Measurements from ENCODE around the gene TMEM243.
"Not testable (repeated sequence)": the region's sequence is repeated elsewhere in the genome, so short reads cannot be mapped to it uniquely, and the experiment has no call there.

Gene TMEM243

DNA sequence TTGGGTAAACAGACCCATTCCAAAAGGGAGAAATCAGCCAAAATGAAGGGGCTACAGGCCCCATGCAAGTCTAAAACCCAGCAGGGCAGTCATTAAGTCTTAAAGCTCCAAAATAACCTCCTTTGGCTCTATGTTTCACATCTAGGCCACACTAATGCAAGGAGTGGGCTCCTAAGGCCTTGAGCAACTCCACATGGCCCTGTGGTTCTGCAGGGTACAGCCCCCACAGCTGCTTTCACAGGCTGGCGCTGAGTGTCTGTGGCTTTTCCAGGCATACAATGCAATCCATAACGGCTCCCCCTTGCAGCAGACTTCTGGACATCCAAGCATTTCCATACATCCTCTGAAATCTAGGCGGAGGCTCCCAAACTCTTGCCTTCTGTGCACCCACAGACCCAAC lies 9.0 kb downstream of the TMEM243 start:
- DNase-seq = no peak

DNA sequence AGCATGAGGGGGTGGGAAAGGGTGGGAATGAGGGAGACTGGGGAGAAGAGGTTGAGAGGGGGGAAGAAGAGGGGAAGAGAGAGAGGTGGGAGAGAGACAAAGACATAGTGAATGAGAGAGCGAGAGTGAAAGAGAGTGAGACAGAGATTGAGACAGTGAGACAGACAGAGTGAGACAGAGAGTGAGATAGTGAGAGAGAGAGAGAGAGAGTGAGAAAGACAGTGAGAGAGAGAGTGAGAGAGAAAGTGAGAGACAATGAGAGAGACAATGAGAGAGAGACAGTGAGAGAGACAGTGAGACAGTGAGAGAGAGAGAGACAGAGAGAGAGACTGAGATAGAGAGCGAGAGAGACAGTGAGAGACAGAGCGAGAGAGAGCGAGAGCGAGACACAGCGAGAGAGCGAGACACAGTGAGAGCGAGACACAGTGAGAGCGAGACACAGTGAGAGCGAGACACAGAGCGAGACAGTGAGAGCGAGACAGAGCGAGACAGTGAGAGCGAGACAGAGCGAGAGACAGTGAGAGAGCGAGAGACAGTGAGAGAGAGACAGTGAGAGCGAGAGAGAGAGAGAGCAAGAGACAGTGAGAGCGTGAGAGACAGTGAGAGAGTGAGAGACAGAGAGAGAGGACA lies 10.1 kb downstream of the TMEM243 start:
- DNase-seq = no peak

DNA sequence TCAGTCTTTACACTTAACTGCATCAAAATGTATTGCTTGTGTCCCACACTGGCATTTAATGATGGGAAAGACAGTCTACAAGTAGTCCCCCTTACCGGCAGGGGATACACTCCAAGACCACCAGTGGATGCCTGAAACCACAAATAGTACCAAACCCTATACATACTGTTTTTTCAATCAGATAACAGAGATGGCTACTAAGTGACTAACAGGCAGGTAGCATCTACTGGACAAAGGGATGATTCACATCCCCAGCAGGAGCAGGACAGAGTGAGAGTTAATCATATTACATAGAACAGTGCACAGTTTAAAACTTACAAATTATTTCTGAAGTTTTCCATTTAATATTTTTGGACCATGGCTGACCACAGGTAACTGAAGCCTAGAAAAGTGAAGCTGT lies 13.2 kb downstream of the TMEM243 start:
- no peak for DNase-seq

DNA sequence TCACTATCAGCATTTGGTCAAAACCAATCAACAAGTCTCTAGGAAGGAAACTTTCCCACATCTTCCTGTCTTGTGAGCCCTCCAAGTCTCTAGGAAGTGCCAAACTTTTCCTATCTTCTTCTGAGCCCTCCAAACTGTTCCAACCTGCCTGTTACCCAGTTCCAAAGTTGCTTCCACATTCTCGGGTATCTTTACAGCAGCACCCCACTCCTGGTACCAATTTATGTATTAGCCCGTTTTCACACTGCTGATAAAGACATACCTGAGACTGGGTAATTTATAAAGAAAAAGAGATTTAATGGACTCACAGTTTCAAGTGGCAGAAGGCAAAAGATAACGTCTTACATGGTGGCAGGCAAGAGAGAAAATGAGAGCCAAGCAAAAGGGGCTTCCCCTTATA lies 13.8 kb downstream of the TMEM243 start:
- not testable (repeated sequence) for DNase-seq

DNA sequence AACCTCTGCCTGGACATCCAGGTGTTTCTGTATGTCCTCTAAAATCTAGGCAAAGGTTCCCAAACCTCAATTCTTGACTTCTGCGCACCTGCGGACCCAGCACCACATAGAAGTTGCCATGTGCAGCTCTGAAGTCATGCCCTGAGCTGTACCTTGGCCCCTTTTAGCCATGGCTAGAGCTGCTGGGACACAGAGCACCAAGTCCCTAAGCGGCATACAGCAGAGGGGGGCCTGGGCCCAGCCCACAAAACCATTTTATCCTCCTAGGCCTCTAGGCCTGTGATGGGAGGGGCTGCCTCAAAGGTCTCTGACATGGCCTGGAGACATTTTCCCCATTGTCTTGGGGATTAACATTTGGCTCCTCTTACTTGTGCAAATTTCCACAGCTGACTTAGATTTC lies 14.6 kb downstream of the TMEM243 start:
- DNase-seq = no peak

DNA sequence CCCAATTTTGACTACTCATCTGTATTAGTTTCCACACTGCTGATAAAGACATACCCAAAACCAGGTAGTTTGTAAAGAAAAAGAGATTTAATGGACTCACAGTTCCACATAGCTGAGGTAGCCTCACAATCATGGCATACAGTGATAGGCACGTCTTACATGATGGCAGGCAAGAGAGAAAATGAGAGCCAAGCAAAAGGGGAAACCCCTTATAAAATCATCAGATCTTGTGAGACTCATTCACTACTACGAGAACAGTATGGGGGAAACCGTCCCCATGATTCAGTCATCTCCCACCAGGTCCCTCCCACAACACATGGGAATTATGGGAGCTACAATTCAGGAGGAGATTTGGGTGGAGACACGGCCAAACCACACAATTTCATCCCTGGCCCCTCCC lies 15.6 kb downstream of the TMEM243 start:
- not testable (repeated sequence) for DNase-seq

DNA sequence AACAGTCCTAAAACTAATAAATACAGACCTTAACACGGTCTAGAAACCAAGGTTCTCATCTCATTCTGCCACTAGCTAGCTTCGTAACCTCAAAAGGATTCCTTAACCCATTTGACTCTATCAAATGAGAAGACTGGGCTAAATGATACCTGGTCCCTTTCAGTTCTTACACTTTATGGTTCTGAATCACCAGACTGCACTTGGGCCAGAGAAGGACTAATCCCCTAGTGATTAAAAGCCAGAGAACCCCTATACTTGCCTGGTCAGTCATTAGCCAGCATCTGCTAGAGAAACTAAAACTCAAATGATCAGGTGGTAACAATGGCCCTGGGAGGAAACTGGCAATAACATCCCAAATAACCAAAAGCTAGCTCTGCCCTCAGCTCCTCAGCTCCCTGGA lies 16.8 kb downstream of the TMEM243 start:
- DNase-seq = no peak

DNA sequence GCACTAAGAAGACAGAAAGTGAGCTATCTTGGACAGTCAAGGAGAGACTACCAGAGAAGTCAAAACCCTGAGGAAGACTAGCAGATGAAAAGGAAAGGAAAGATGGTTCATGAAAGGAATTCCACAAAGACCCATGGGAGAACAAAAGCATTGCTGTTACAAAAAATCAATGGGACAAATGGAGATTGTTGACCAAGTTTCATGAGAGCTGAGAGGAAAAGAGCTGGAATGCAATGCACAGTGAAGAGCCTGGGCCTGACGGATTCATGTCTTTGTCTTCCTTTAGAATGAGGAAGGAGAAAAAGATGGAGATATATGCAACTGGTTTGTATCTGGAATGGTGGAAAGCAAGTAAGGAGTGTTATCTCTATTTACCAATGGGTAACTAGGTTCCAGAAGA lies 17.3 kb downstream of the TMEM243 start:
- no peak for DNase-seq

DNA sequence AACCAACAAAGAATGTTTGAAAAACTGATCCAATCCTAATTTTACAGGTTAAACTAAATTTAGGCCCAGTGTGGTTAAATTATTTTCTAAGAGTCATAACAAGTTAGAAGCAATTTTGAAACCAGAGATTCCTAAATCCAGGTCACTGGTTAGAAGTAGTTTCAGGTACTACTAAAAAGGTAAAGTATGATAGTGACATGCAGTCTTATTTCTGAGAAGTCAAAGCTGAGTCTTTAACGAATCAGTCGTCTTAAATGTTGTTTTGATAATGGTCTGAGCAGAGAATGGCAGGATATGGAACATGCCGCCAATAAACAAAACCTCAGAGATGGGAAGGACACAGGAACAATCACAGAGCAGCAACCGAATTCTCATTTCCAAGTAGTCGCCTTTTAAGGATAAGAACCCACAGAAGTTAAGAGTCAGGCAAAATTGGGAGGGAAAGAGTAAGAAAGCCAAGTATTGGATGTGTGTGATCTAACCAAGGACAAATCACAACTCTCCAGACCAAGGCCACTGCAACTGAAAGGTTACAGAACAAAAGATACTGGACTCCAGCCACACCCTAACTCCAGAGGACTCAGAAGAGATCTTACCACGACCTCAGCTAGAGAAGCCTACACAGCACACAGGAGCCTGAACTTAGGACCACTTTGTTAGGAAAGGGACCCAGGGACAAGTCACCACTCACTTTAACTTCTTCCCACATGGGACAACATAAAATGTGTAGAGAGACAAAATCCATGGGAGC lies 19.7 kb downstream of the TMEM243 start:
- DNase-seq = no peak

DNA sequence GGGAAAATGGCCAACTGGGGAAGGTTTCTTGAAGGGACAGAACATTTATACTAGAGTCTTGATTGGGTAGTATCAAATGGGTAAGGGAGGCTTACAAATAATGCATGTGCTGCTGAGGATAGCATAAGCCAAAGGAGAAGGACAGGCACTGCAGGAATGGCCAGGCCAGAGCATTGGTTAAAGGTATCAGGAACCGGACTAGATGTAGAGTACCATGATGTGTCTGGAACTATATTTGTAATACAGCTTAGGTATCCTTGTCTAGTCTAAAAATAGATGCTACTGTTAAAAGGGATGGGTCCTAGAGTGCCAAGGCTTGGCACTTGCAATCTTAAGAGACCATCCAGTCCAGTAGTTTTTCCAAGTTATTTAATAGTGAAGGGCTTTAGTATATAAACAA lies 20.3 kb downstream of the TMEM243 start:
- DNase-seq = no peak

DNA sequence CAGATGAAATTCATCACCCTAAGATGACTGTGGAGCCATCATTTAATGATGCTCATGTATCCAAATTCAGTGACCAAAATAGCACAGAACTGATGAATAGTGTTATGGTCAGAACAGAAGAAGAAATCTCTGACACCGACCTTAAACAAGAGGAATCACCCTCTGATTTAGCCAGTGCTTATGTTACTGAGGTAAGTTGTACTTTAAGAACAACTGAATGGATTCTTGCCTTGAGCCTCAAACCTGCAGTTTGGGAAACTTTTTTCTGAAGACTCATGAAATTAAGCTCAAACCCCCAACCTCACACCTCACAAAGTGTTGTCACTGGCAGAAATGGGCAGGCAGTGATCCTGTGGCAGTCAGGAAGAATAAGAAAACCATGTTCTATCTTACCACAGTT lies 25.6 kb downstream of the TMEM243 start:
- DNase-seq = no peak

DNA sequence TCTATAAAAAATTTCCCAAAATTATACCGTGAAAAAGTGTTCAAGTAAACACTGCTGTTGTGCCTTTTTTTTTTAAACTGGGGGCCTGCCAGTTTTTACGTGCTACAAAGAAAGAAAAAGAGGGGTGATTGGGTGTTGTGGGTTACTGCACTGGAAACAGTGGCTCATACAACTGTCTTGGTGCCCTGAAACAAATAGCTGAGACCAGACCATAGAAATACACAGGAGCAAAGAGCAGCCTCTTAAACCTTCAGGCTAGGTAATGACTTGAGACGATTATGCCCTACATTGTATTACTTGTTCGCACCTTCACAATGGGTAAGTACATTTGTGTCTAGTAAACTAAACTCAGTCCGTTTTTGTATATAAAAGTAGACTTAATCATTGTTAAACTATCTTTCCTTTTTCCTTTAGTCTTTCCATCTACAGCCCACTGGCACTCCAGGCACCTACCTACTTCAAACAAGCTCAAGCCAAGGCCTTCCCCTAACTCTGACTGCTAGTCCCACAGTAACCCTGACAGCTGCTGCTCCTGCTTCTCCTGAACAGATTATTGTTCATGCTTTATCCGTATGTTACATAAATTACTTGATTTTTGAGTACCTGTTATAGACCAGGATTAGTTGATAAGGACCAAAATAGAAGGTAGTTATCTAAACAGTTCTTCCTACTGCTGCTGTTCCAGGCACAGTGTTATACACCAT lies 26.6 kb downstream of the TMEM243 start:
- no peak for DNase-seq

DNA sequence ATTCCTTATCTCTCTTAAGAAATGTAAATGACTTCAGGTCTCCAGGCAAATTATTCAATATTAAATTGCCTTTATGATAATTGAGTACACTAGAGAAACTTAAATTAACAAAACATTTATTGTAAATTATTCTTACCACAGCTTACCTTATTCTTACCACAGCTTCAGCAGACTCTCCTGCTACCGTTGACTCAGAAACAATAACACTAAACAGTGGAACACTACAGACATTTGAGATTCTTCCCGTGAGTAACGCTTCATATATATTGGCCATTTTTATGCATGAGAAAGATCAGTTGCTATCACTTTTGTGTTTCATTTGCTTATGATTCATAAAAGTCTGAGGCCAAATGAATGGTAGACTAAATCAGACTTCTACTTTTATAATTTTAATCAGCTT lies 28.7 kb downstream of the TMEM243 start:
- DNase-seq = no peak

DNA sequence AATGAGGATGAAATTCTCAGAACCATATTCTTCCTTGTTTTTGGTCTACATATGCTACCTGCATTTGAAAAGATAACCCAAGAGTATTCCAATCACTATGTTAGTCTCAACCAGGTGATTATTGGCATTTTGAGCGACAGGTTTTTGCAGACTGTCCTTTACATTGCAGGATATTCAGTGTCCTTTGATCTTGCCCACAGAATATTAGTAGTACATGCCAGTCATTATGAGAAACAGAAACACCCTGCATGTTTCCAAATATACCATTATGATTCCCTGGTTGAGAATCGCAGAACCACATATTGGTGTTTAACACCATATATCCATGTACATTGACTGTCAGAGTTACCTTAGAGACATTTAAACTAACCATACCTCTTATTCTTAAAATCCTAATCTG lies 30.6 kb downstream of the TMEM243 start:
- no peak for DNase-seq

DNA sequence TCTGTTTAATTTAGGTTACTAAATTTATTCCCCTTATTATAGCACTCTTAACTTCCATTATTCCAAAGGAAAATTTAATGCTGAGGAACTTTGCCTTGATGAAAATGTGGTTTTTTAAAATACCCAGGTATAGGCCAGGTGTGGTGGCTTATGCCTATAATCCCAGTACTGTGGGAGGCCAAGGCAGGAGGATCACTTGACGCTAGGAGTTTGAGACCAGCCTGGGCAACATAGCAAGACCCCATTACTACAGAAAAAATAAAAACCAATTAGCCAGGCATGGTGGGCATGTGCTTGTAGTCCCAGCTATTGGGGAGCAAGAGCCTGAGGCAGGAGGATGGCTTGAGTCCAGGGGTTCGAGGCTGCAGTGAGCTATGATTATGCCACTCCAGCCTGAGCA lies 32.4 kb downstream of the TMEM243 start:
- DNase-seq = no peak

DNA sequence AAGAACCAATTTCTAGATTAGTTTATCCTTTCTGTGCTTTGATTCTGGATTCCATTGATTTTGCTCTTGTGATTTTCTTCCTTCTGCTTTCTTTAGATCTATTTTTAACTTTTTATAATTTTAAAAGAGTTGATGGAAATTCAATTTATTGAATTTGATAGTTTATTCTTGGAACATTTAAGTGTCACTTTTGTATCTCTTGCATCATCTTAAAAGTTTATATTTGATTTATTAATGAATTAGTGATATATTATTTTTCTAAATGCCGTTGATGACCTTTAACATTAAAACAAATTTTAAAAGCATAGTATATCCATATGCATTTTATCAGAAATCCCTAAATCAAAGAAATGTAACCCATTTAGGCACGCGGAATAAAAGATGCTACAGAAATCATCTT lies 40.4 kb downstream of the TMEM243 start:
- no peak for DNase-seq

DNA sequence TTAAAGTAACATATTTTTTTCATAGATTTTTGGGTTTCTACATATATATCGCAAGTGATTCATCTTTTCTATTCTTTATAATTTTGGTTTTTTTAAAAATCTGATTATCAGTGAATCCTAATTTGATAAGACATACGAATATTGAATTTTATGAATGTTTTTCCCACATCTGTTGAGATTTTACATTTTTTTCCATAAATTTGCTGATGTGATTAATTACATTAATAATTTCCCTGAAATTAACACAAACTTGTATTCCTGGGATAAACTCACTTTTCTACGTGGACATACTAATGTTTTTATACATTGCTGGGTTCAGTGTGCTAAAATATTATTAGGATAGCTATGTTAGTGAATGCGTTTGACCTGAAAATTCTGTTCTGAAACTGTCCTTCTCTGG lies 41.2 kb downstream of the TMEM243 start:
- no peak for DNase-seq

DNA sequence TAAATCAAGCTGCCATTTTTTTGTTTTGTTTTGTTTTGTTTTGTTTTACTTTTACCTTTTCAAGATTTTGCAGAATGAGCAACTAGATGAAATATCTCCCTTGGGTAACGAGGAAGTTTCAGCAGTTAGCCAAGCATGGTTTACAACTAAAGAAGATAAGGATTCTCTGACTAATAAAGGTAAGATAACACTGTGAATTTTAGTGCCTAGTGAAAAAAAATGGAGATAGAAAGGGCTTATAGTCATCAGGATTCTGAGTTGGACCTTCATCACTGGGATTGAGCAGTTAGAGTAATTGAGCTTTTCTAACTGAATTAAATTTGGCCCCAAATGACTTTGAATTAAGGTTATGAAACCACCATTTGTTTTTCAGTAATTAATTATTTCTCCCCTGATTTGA lies 46.1 kb downstream of the TMEM243 start:
- no peak for DNase-seq

DNA sequence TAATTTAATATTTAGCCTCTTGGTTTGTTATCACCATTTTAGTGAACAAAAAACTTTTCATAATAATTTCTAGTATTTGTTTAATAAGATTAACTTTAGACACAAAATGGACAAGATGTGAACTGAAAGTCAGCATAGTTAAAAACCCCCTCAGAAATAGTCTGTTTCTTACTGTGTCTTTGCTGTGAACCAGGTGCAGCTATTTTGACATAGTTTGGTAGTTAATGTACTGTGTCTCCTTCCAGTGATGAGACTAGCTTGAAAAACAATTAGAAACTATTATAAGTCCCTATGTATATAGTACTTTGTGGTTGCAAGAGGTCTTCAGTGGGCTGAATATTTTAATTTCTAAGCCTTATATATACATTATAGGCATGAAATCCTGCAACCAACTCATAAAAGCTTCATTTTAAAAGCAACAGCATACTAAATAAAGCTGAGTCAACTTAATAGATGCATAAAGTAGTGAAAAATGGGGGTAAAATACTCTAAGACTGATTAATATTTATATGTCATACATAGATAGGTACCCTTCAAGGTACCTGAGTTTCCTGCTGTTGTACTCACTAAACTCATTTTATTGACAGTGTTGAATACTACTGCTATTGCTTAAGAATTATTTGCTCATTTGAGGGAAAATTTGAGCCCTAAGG lies 48.1 kb downstream of the TMEM243 start:
- no peak for DNase-seq

DNA sequence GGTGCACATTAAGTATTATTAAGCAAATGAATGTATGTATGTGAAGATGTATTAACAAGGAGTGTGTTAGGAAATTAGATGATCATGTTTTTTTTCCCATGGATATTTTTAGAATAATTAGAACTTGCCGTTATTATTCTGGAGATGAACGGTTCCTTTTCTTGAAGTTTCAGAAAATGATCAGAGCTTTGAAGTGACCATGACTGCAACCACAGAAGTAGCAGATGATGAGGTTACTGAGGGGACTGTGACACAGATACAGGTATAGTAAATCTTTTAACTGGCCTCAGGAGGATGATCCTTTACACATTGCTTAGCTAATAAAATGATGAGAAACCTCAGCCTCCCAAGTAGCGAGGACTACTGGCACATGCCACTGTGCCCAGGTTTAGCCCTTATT lies 48.7 kb downstream of the TMEM243 start:
- DNase-seq = no peak

DNA sequence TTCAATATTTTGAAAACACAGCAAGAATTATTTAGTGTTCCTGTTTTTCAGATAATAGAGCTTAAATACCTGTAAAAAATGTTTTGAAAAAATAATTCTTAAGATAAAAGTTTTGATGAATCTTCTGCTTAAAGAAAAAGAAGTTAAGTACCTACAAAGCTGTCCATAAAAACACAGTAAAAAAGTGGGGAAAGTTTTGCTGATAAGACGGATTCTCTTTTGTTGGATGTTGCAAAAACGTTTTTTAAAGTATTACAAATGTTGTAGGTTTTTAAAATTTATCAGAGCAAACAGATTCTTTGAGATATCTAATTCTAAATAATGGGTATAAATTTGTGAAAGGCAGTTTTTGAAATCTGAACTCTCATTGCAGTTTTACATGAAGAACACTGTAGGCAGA lies 55.1 kb downstream of the TMEM243 start:
- no peak for DNase-seq

DNA sequence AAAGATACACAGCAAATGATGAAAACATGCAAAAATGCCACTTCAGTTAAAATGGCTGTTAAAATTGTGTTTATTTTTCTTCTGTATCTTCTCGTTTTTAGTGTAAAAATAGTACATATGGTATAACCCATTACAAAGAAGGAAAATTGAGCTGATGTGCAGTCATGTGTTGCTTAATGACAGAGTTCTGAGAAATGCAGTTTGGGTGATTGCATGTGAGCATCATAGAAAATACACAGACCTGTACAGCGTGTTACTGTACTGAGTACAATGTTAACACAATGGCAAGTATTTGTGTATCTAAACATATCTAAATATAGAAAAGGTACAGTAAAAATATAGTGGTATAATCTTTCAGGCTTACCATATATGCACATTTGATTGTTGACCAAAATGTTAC lies 60.0 kb downstream of the TMEM243 start:
- no peak for DNase-seq

DNA sequence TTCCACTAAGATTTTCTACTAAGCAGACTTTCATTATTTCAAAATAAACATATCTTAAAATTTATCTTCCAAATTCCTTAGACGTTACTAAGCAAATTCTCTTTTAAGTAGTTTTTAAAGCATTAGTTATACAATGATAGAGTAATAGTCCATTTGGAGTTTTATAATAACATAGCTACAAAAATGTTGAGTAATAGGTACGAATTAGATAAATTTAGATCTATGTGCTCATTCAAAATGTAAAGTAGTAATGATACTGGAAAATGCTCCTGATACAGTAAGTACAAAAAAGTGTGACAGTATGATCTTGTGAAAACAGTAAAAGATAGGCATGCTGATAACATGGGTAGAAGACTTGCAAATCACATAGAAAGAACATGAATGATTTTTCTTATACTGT lies 62.8 kb downstream of the TMEM243 start:
- DNase-seq = no peak

DNA sequence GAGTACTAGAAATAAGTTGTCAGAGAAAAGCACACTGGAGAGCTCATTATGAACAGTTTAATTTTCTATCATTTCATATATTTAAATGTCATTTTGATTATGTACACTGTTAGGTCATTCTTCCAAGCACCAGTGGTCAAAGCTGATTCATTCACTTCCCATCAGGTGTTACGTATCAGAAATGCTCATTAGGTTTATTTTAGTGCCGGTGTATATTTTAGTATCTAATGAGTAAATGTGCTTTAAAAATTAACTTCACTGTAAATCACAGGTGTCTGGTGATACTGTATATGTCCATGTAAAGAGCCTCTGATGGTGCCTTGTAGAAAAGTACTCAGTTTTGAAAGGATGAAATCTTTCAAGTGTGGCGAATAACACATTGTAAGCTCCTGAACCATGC lies 63.7 kb downstream of the TMEM243 start:
- no peak for DNase-seq

All from SIG-M5 (cell line).